ENCODE data around the gene CNTN6. TPM values are rescaled to one million over a fixed set of nuclear protein-coding genes. Genes with fewer than 3 reads are reported as not detected.

Gene CNTN6
- total RNA-seq (not detected), polyA plus RNA-seq (not detected)

- no peaks in the 10 kb centered on the region for H3K27me3 ChIP-seq (ENCODE audit: insufficient read depth, low read length)
- no peak within 1 kb of the TSS for H3K27ac Mint-ChIP-seq
- H3K36me3 Mint-ChIP-seq, result no peaks in the 10 kb centered on the region
- CTCF ChIA-PET (ENCODE audit: partially characterized antibody), result no interaction called here
- H3K4me1 ChIP-seq (ENCODE audit: insufficient read depth, low read length), result no peaks in the 10 kb centered on the region
- H3K27ac ChIP-seq (ENCODE audit: low read depth, low read length), result no peak within 1 kb of the TSS
- no peaks in the 10 kb centered on the region for H3K27me3 Mint-ChIP-seq
- peaks cover 0 to 12% (median 5%) of the 10 kb centered on the region in 8 donors for H3K9me3 Mint-ChIP-seq
- no peaks in the 10 kb centered on the region for H3K36me3 ChIP-seq (ENCODE audit: insufficient read depth, low read length)
- POLR2A ChIA-PET (ENCODE audit: partially characterized antibody), result no interaction called here
- H3K4me1 Mint-ChIP-seq, result no peaks in the 10 kb centered on the region
- intact Hi-C loops (cut with micrococcal nuclease), result no loop called here
- no peak for DNase-seq
- H3K9me3 ChIP-seq (ENCODE audit: control insufficient read depth in 1 of 2, low read length in 2 of 2), result no peaks in the 10 kb centered on the region
- no peak within 1 kb of the TSS for H3K4me3 ChIP-seq (ENCODE audit: low read length in 2 of 2)
- H3K4me3 Mint-ChIP-seq, result no peak within 1 kb of the TSS
Observed at GRCh38 chr3:1092771-1093170, at the start of gene CNTN6. Gene CNTN6, plus strand, starts transcription at chr3:1093024. Its CDS starts 54,985 bp downstream, at chr3:1148009.

- DNase-seq, result no peak
- POLR2A ChIA-PET (ENCODE audit: partially characterized antibody), result no interaction called here
- H3K4me1 ChIP-seq (ENCODE audit: insufficient read depth, low read length), result no peaks in the 10 kb centered on the region
- Mint-ChIP-seq H3K27me3 (no peaks in the 10 kb centered on the region), H3K27ac (no peak overlapping the region), H3K4me1 (no peaks in the 10 kb centered on the region), H3K36me3 (no peaks in the 10 kb centered on the region), H3K9me3 (peaks cover 0 to 25% (median 13%) of the 10 kb centered on the region in 8 donors), H3K4me3 (no peak overlapping the region)
- H3K36me3 ChIP-seq (ENCODE audit: insufficient read depth, low read length), result no peaks in the 10 kb centered on the region
- intact Hi-C loops (cut with micrococcal nuclease), result no loop called here
- CTCF ChIA-PET (ENCODE audit: partially characterized antibody), result no interaction called here
- H3K4me3 ChIP-seq (ENCODE audit: low read length in 2 of 2), result no peak overlapping the region
- H3K9me3 ChIP-seq (ENCODE audit: control insufficient read depth in 1 of 2, low read length in 2 of 2), result no peaks in the 10 kb centered on the region
- H3K27me3 ChIP-seq (ENCODE audit: insufficient read depth, low read length), result no peaks in the 10 kb centered on the region
- H3K27ac ChIP-seq (ENCODE audit: low read depth, low read length), result no peak overlapping the region
Observed at GRCh38 chr3:1048558-1048957, 44.3 kb upstream of the CNTN6 start.

- ChIA-PET POLR2A (ENCODE audit: partially characterized antibody) (no interaction called here), CTCF (ENCODE audit: partially characterized antibody) (no interaction called here)
- no peak overlapping the region for H3K4me3 ChIP-seq (ENCODE audit: low read length in 2 of 2)
- H3K4me1 Mint-ChIP-seq, result no peaks in the 10 kb centered on the region
- DNase-seq, result no peak
- no peak overlapping the region for H3K27ac Mint-ChIP-seq
- H3K27ac ChIP-seq (ENCODE audit: low read depth, low read length), result no peak overlapping the region
- H3K27me3 ChIP-seq (ENCODE audit: insufficient read depth, low read length), result no peaks in the 10 kb centered on the region
- no peaks in the 10 kb centered on the region for H3K4me1 ChIP-seq (ENCODE audit: insufficient read depth, low read length)
- no peaks in the 10 kb centered on the region for H3K36me3 ChIP-seq (ENCODE audit: insufficient read depth, low read length)
- H3K36me3 Mint-ChIP-seq, result no peaks in the 10 kb centered on the region
- intact Hi-C loops (cut with micrococcal nuclease), result no loop called here
- no peaks in the 10 kb centered on the region for H3K9me3 ChIP-seq (ENCODE audit: control insufficient read depth in 1 of 2, low read length in 2 of 2)
- no peaks in the 10 kb centered on the region for H3K27me3 Mint-ChIP-seq
- no peak overlapping the region for H3K4me3 Mint-ChIP-seq
- H3K9me3 Mint-ChIP-seq, result peaks cover 0 to 18% (median 7%) of the 10 kb centered on the region in 8 donors
Observed at GRCh38 chr3:1055870-1056269, 37.0 kb upstream of the CNTN6 start.

- POLR2A ChIA-PET (ENCODE audit: partially characterized antibody), result no interaction called here
- Histone ChIP-seq H3K27me3 (ENCODE audit: insufficient read depth, low read length) (no peaks in the 10 kb centered on the region), H3K9me3 (ENCODE audit: control insufficient read depth in 1 of 2, low read length in 2 of 2) (no peaks in the 10 kb centered on the region), H3K27ac (ENCODE audit: low read depth, low read length) (no peak overlapping the region), H3K4me1 (ENCODE audit: insufficient read depth, low read length) (no peaks in the 10 kb centered on the region), H3K4me3 (ENCODE audit: low read length in 2 of 2) (no peak overlapping the region), H3K36me3 (ENCODE audit: insufficient read depth, low read length) (no peaks in the 10 kb centered on the region)
- H3K4me1 Mint-ChIP-seq, result no peaks in the 10 kb centered on the region
- H3K36me3 Mint-ChIP-seq, result no peaks in the 10 kb centered on the region
- no peaks in the 10 kb centered on the region for H3K27me3 Mint-ChIP-seq
- intact Hi-C loops (cut with micrococcal nuclease), result no loop called here
- H3K4me3 Mint-ChIP-seq, result no peak overlapping the region
- DNase-seq, result no peak
- peaks cover 0 to 18% (median 7%) of the 10 kb centered on the region in 8 donors for H3K9me3 Mint-ChIP-seq
- CTCF ChIA-PET (ENCODE audit: partially characterized antibody), result no interaction called here
- no peak overlapping the region for H3K27ac Mint-ChIP-seq
Observed at GRCh38 chr3:1056744-1057143, 36.1 kb upstream of the CNTN6 start.

GRCh38 chr3:1057436-1057835 lies 35.4 kb upstream of the CNTN6 start:
- H3K27ac Mint-ChIP-seq, result no peak overlapping the region
- H3K4me1 Mint-ChIP-seq, result no peaks in the 10 kb centered on the region
- no peak for DNase-seq
- intact Hi-C loops (cut with micrococcal nuclease), result no loop called here
- no peaks in the 10 kb centered on the region for H3K27me3 Mint-ChIP-seq
- no peaks in the 10 kb centered on the region for H3K36me3 ChIP-seq (ENCODE audit: insufficient read depth, low read length)
- no peak overlapping the region for H3K4me3 Mint-ChIP-seq
- H3K4me3 ChIP-seq (ENCODE audit: low read length in 2 of 2), result no peak overlapping the region
- no peaks in the 10 kb centered on the region for H3K27me3 ChIP-seq (ENCODE audit: insufficient read depth, low read length)
- no peak overlapping the region for H3K27ac ChIP-seq (ENCODE audit: low read depth, low read length)
- H3K4me1 ChIP-seq (ENCODE audit: insufficient read depth, low read length), result no peaks in the 10 kb centered on the region
- H3K9me3 ChIP-seq (ENCODE audit: control insufficient read depth in 1 of 2, low read length in 2 of 2), result no peaks in the 10 kb centered on the region
- H3K36me3 Mint-ChIP-seq, result no peaks in the 10 kb centered on the region
- CTCF ChIA-PET (ENCODE audit: partially characterized antibody), result no interaction called here
- peaks cover 0 to 17% (median 7%) of the 10 kb centered on the region in 8 donors for H3K9me3 Mint-ChIP-seq
- POLR2A ChIA-PET (ENCODE audit: partially characterized antibody), result no interaction called here

- peaks cover 0 to 14% (median 8%) of the 10 kb centered on the region in 8 donors for H3K9me3 Mint-ChIP-seq
- no peak overlapping the region for H3K27ac ChIP-seq (ENCODE audit: low read depth, low read length)
Observed at GRCh38 chr3:1068985-1069384, 23.8 kb upstream of the CNTN6 start.

GRCh38 chr3:1072041-1072440 lies 20.8 kb upstream of the CNTN6 start:
- intact Hi-C loops (cut with micrococcal nuclease), result no loop called here
- Mint-ChIP-seq H3K9me3 (peaks cover 0 to 15% (median 7%) of the 10 kb centered on the region in 8 donors), H3K27ac (no peak overlapping the region), H3K4me1 (no peaks in the 10 kb centered on the region), H3K4me3 (peak overlapping the region in 1 of 8 donors; percentile 46), H3K27me3 (no peaks in the 10 kb centered on the region), H3K36me3 (no peaks in the 10 kb centered on the region)
- H3K27ac ChIP-seq (ENCODE audit: low read depth, low read length), result no peak overlapping the region
- H3K4me3 ChIP-seq (ENCODE audit: low read length in 2 of 2), result no peak overlapping the region
- ChIA-PET POLR2A (ENCODE audit: partially characterized antibody) (no interaction called here), CTCF (ENCODE audit: partially characterized antibody) (no interaction called here)
- peak in 1 of 5 donors; percentile 32 for DNase-seq
- H3K36me3 ChIP-seq (ENCODE audit: insufficient read depth, low read length), result no peaks in the 10 kb centered on the region
- H3K9me3 ChIP-seq (ENCODE audit: control insufficient read depth in 1 of 2, low read length in 2 of 2), result no peaks in the 10 kb centered on the region
- no peaks in the 10 kb centered on the region for H3K27me3 ChIP-seq (ENCODE audit: insufficient read depth, low read length)
- H3K4me1 ChIP-seq (ENCODE audit: insufficient read depth, low read length), result no peaks in the 10 kb centered on the region

More at GRCh38 chr3:1068985-1069384, 23.8 kb upstream of the CNTN6 start:
- H3K9me3 ChIP-seq (ENCODE audit: control insufficient read depth in 1 of 2, low read length in 2 of 2), result no peaks in the 10 kb centered on the region
- no peak overlapping the region for H3K27ac Mint-ChIP-seq
- no peaks in the 10 kb centered on the region for H3K36me3 Mint-ChIP-seq
- H3K36me3 ChIP-seq (ENCODE audit: insufficient read depth, low read length), result no peaks in the 10 kb centered on the region
- ChIA-PET POLR2A (ENCODE audit: partially characterized antibody) (no interaction called here), CTCF (ENCODE audit: partially characterized antibody) (no interaction called here)
- DNase-seq, result no peak
- H3K4me3 Mint-ChIP-seq, result no peak overlapping the region
- H3K4me3 ChIP-seq (ENCODE audit: low read length in 2 of 2), result no peak overlapping the region
- no peaks in the 10 kb centered on the region for H3K27me3 ChIP-seq (ENCODE audit: insufficient read depth, low read length)
- H3K4me1 Mint-ChIP-seq, result no peaks in the 10 kb centered on the region
- H3K27me3 Mint-ChIP-seq, result no peaks in the 10 kb centered on the region
- intact Hi-C loops (cut with micrococcal nuclease), result no loop called here
- no peaks in the 10 kb centered on the region for H3K4me1 ChIP-seq (ENCODE audit: insufficient read depth, low read length)

- no peaks in the 10 kb centered on the region for H3K27me3 Mint-ChIP-seq
- CTCF ChIA-PET (ENCODE audit: partially characterized antibody), result no interaction called here
- DNase-seq, result no peak
- Histone ChIP-seq H3K27ac (ENCODE audit: low read depth, low read length) (no peak overlapping the region), H3K9me3 (ENCODE audit: control insufficient read depth in 1 of 2, low read length in 2 of 2) (no peaks in the 10 kb centered on the region), H3K36me3 (ENCODE audit: insufficient read depth, low read length) (no peaks in the 10 kb centered on the region), H3K4me3 (ENCODE audit: low read length in 2 of 2) (no peak overlapping the region), H3K4me1 (ENCODE audit: insufficient read depth, low read length) (no peaks in the 10 kb centered on the region), H3K27me3 (ENCODE audit: insufficient read depth, low read length) (no peaks in the 10 kb centered on the region)
- no peaks in the 10 kb centered on the region for H3K36me3 Mint-ChIP-seq
- no peaks in the 10 kb centered on the region for H3K4me1 Mint-ChIP-seq
- H3K4me3 Mint-ChIP-seq, result no peak overlapping the region
- peaks cover 0 to 6% (median under 1%) of the 10 kb centered on the region in 8 donors for H3K9me3 Mint-ChIP-seq
- intact Hi-C loops (cut with micrococcal nuclease), result no loop called here
- no peak overlapping the region for H3K27ac Mint-ChIP-seq
- POLR2A ChIA-PET (ENCODE audit: partially characterized antibody), result no interaction called here
Observed at GRCh38 chr3:1079662-1080061, 13.2 kb upstream of the CNTN6 start.

Measured in CD4-positive, alpha-beta memory T cell (primary cell).